Neuron (in vitro differentiated cells): ENCODE results near the gene DMKN.
"Not testable (repeated sequence)": the region's sequence is repeated elsewhere in the genome, so short reads cannot be mapped to it uniquely, and the experiment has no call there.

ENCODE experiments used
- H2AFZ ChIP-seq: one replicate; pipeline ENCODE4 v1.6.1; 2013; ENCODE audit warnings: low read depth, mild to moderate bottlenecking, inconsistent platforms, low read length, moderate library complexity
- H3K27me3 ChIP-seq: one replicate; pipeline ENCODE4 v1.6.1; 2013; ENCODE audit warnings: low read length; ENCODE audit not compliant: insufficient read depth
- H3K36me3 ChIP-seq: one replicate; pipeline ENCODE4 v1.6.1; 2013; ENCODE audit warnings: low read length; ENCODE audit not compliant: insufficient read depth
- H3K4me1 ChIP-seq: one replicate; pipeline ENCODE4 v1.6.1; 2013; ENCODE audit warnings: low read length; ENCODE audit not compliant: insufficient read depth
- H3K4me3 ChIP-seq: 2 replicates; pipeline ENCODE4 v1.5.1; 2013; ENCODE audit warnings: mild to moderate bottlenecking, low read length, moderate library complexity
- H3K9me3 ChIP-seq: one replicate; pipeline ENCODE4 v1.6.1; 2013; ENCODE audit warnings: low read length

The DMKN gene

GRCh38 chr19:35493971-35494370 is 19.5 kb downstream of the DMKN start:
- Histone ChIP-seq H2AFZ (no peak overlapping the region), H3K27me3 (peaks cover 24% of the 10 kb centered on the region), H3K36me3 (no peaks in the 10 kb centered on the region), H3K4me1 (no peaks in the 10 kb centered on the region), H3K4me3 (no peak overlapping the region), H3K9me3 (no peaks in the 10 kb centered on the region)

DNA sequence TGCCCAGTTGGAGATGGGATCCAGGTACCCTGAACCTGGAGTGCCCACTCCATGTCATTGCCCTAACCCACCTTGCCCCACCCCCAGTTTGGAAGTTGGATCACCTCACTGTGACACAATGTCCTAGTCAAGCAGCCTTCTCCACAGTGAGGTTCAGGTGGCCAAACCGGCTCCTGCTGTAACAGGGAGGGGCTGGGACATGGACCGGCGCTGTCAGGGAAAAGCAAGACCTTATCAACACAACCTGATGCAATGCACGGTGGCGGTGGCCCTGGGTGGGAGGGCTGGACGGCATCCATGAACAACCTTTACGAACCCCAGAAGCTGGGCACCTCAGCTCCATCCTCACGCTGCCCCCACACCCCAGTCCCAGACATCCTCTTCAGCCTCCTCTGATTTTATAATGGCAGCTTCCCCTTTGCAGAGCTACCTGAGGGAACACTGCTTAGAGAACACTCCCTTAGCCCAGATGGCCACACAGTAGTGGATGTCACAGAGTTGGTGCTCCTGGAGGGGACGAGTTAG is 21.6 kb downstream of the DMKN start:
- H3K4me3 ChIP-seq = no peak overlapping the region
- no peaks in the 10 kb centered on the region for H3K4me1 ChIP-seq
- no peaks in the 10 kb centered on the region for H3K9me3 ChIP-seq
- no peaks in the 10 kb centered on the region for H3K36me3 ChIP-seq
- H2AFZ ChIP-seq = no peak overlapping the region
- peaks cover 37% of the 10 kb centered on the region for H3K27me3 ChIP-seq

- no peaks in the 10 kb centered on the region for H3K9me3 ChIP-seq
These were observed 23.1 kb downstream of the DMKN start, which contains the start of gene KRTDAP for GRCh38 chr19:35490364-35490763. Gene KRTDAP (minus strand): TSS chr19:35490464. CDS start chr19:35490442, 22 bp downstream.

GRCh38 chr19:35488677-35489076 is 24.8 kb downstream of the DMKN start:
- H3K36me3 ChIP-seq = no peaks in the 10 kb centered on the region
- H3K4me3 ChIP-seq = no peak overlapping the region
- peaks cover 30% of the 10 kb centered on the region for H3K27me3 ChIP-seq

More at GRCh38 chr19:35490364-35490763, 23.1 kb downstream of the DMKN start, which contains the start of gene KRTDAP:
- Histone ChIP-seq H3K36me3 (no peaks in the 10 kb centered on the region), H3K4me1 (no peaks in the 10 kb centered on the region), H3K27me3 (peaks cover 37% of the 10 kb centered on the region), H2AFZ (no peak within 1 kb of the TSS), H3K4me3 (no peak within 1 kb of the TSS)

DNA sequence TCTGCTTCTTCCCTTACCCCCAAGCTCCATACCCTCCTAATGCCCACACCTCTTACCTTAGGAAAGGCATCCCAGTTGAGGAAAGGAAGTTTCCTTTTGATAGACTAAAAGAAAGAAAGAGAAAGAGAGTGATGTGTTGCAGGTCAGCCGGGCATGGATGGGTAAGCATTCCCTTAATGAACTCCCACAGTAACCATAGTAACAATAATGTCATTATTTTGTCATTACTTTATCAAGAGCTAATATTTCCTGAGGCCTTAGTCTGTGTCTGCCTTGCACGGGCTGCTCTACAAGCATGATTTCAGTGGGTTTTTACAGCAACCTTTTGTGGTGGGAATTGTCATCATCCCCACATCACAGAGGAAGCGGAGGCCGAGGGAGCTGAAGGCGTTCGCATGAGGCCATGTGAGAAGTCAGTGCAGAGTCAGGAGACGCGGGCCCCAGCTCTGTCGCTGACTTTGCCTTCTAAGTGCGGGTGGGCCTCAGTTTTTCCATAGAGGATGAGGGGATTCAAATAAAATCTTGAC is 25.7 kb downstream of the DMKN start:
- no peaks in the 10 kb centered on the region for H3K9me3 ChIP-seq
- peaks cover 25% of the 10 kb centered on the region for H3K27me3 ChIP-seq
- no peak overlapping the region for H2AFZ ChIP-seq
- H3K36me3 ChIP-seq = no peaks in the 10 kb centered on the region
- H3K4me1 ChIP-seq = no peaks in the 10 kb centered on the region
- H3K4me3 ChIP-seq = no peak overlapping the region

More at GRCh38 chr19:35488677-35489076, 24.8 kb downstream of the DMKN start:
- no peak overlapping the region for H2AFZ ChIP-seq
- H3K9me3 ChIP-seq = no peaks in the 10 kb centered on the region
- no peaks in the 10 kb centered on the region for H3K4me1 ChIP-seq

- peaks cover 25% of the 10 kb centered on the region for H3K27me3 ChIP-seq
- H3K9me3 ChIP-seq = no peaks in the 10 kb centered on the region
- H2AFZ ChIP-seq = no peak overlapping the region
- no peaks in the 10 kb centered on the region for H3K36me3 ChIP-seq
- no peaks in the 10 kb centered on the region for H3K4me1 ChIP-seq
- H3K4me3 ChIP-seq = no peak overlapping the region
These were observed 27.2 kb downstream of the DMKN start for GRCh38 chr19:35486268-35486708.

- H3K4me1 ChIP-seq = no peaks in the 10 kb centered on the region
- no peaks in the 10 kb centered on the region for H3K9me3 ChIP-seq
- H2AFZ ChIP-seq = no peak overlapping the region
- H3K36me3 ChIP-seq = no peaks in the 10 kb centered on the region
- H3K27me3 ChIP-seq = peaks cover 19% of the 10 kb centered on the region
- no peak overlapping the region for H3K4me3 ChIP-seq
These were observed 29.0 kb downstream of the DMKN start for GRCh38 chr19:35484252-35485036.

- Histone ChIP-seq H2AFZ (no peak overlapping the region), H3K4me3 (no peak overlapping the region), H3K9me3 (no peaks in the 10 kb centered on the region), H3K27me3 (peaks cover 9% of the 10 kb centered on the region), H3K4me1 (no peaks in the 10 kb centered on the region), H3K36me3 (no peaks in the 10 kb centered on the region)
These were observed 30.4 kb downstream of the DMKN start for GRCh38 chr19:35483089-35483488.

DNA sequence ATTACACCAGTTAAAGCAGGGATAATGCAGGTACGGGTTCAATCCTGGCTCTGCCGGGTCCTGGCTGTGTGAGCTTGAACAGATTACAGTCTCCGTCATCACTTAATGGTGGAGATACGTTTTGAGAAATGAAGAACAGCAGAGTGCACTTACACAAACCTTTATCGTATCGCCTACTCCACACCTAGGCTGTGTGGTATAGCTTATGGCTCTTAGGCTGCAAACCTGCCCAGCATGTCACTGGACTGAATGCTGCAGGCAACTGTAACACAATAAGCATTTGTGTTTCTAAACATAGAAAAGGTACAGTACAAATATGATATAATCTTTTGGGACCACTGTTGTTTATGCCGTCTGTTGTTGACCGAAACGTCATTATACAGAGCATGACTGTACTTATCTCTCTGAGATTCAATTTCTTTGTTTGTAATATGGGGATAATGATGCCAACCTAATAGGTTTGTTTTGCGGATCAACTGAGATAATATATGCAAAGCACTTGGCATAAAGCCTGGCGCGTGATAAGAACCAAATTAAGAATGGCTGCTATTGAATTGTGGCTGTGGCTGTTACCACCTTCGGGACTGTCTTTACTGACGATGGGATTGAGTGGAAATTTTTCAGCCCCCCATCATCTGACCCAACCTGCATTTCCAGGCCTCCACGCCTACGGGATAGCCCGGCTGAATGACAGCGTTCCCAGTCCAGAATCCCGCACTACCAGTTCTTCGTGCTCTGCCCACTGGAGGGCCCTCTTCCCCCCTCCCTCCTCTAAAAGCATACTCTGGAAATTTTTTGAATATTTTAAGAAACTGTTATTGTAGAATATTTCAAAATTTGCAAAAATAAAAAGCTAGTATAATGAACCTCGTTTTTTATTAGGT is 34.4 kb downstream of the DMKN start:
- no peaks in the 10 kb centered on the region for H3K9me3 ChIP-seq
- no peaks in the 10 kb centered on the region for H3K27me3 ChIP-seq
- no peak overlapping the region for H3K4me3 ChIP-seq
- no peaks in the 10 kb centered on the region for H3K4me1 ChIP-seq
- H2AFZ ChIP-seq = no peak overlapping the region
- no peaks in the 10 kb centered on the region for H3K36me3 ChIP-seq

GRCh38 chr19:35476149-35476548 is 37.3 kb downstream of the DMKN start:
- no peaks in the 10 kb centered on the region for H3K9me3 ChIP-seq
- no peaks in the 10 kb centered on the region for H3K27me3 ChIP-seq
- H3K4me3 ChIP-seq = no peak overlapping the region
- H3K36me3 ChIP-seq = no peaks in the 10 kb centered on the region
- H2AFZ ChIP-seq = no peak overlapping the region
- H3K4me1 ChIP-seq = no peaks in the 10 kb centered on the region

GRCh38 chr19:35474594-35474993 is 38.9 kb downstream of the DMKN start:
- H3K4me1 ChIP-seq, H2AFZ ChIP-seq, H3K27me3 ChIP-seq, H3K9me3 ChIP-seq, H3K4me3 ChIP-seq, H3K36me3 ChIP-seq: not testable (repeated sequence)

DNA sequence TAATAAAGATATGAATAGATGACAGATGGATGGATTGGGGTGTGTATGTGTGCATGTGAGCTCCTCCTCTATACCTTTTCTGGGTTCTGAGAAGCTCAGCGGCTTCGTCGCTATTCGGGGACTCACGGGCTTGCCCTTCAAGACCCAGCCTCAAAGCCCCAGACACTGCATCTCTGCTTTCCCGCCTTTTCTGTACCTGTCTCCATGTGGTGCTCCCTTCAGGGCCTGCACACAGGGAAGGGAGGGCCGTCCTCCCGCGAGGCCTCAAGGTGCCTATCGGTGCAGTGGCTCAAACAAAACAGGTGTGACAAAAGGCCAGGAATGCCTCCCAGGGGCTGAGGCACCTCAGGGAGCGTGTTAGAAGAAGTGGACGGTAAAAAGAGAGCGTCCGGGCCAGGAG is 39.3 kb downstream of the DMKN start:
- no peaks in the 10 kb centered on the region for H3K4me1 ChIP-seq
- no peaks in the 10 kb centered on the region for H3K9me3 ChIP-seq
- no peak overlapping the region for H2AFZ ChIP-seq
- H3K27me3 ChIP-seq = no peaks in the 10 kb centered on the region
- H3K36me3 ChIP-seq = no peaks in the 10 kb centered on the region
- H3K4me3 ChIP-seq = no peak overlapping the region

DNA sequence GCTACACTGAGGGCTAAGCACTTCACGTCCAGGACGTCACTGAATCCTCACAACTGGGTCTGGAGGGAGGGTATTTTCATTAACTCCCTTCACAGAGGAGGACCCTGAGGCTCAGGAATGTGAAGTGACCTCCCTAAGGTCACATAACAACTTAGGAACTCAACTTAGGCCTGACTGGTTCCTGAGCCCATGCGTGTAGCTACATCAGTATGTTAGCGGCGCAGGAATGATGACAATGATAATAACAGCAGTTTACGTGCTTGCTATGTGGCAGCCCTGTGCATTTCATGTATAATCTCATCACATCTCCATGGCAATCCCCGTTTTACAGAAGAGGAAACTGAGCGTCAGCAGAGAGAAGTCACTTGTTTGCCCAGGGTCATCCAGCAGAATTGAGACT is 41.5 kb downstream of the DMKN start:
- Histone ChIP-seq H3K4me1 (no peaks in the 10 kb centered on the region), H3K9me3 (no peaks in the 10 kb centered on the region), H3K36me3 (no peaks in the 10 kb centered on the region), H3K4me3 (no peak overlapping the region), H3K27me3 (no peaks in the 10 kb centered on the region), H2AFZ (no peak overlapping the region)
